ENCODE data around the gene SGPP1. TPM values are rescaled to one million over a fixed set of nuclear protein-coding genes. Genes with fewer than 3 reads are reported as not detected.

Gene SGPP1
- total and polyA plus RNA-seq, 2 of the 8 experiments (the other 6 are each of a cell fraction or from before 2014, with no cell fraction given): 5.7 to 8.1 TPM

- no peak for TF ChIP-seq JUND (IDR thresholded peaks at IDR 0.05; ENCODE audit: low read length)
- no peak for TF ChIP-seq CHD2 (IDR thresholded peaks at IDR 0.05; ENCODE audit: low read length)
- no peak for TF ChIP-seq SAP30 (IDR thresholded peaks at IDR 0.05; ENCODE audit: insufficient read depth, insufficient replicate concordance, low read length)
- no peak for TF ChIP-seq SP4 (IDR thresholded peaks at IDR 0.05; ENCODE audit: low read length)
- no peak for TF ChIP-seq POU5F1 (IDR thresholded peaks at IDR 0.05; ENCODE audit: low read depth, low read length)
- TF ChIP-seq CTCF (IDR thresholded peaks at IDR 0.05; ENCODE audit: control extremely low read depth in 1 of 3, insufficient read depth in 1 of 3, low read depth in 1 of 3, low read length in 3 of 3): peak; percentile 11 to 34 (median 19)
- no peak for TF ChIP-seq YY1 (IDR thresholded peaks at IDR 0.05; ENCODE audit: low read depth, low read length)
- no peak for TF ChIP-seq BCL11A (IDR thresholded peaks at IDR 0.05; ENCODE audit: low read depth in 2 of 2, low read length in 2 of 2)
- TF ChIP-seq NRF1 (IDR thresholded peaks at IDR 0.05; ENCODE audit: low read depth, low read length): no peak
- TF ChIP-seq ASH2L (IDR thresholded peaks at IDR 0.05; ENCODE audit: low read length): peak; percentile 67
- TF ChIP-seq GTF2F1 (IDR thresholded peaks at IDR 0.05; ENCODE audit: borderline replicate concordance, low read depth, low read length): no peak
- 0 out of 2 replicates have a peak, but pooled peaks have one; percentile 28 for TF ChIP-seq E2F6 (IDR thresholded peaks at IDR 0.05)
- TF ChIP-seq HDAC6 (IDR thresholded peaks at IDR 0.05; ENCODE audit: low read depth, low read length): no peak
- no peak for TF ChIP-seq SIX5 (IDR thresholded peaks at IDR 0.05; ENCODE audit: low read depth, low read length)
- no peak for TF ChIP-seq JUN (IDR thresholded peaks at IDR 0.05; ENCODE audit: low read depth, low read length)
- no peak for TF ChIP-seq NANOG (IDR thresholded peaks at IDR 0.05; ENCODE audit: insufficient read depth, low read depth, low read length, poor library complexity, severe bottlenecking)
- TF ChIP-seq KDM1A (IDR thresholded peaks at IDR 0.05; ENCODE audit: borderline replicate concordance, low read length): no peak
- no peak for TF ChIP-seq CREB1 (IDR thresholded peaks at IDR 0.05)
- TF ChIP-seq POLR2AphosphoS5 (IDR thresholded peaks at IDR 0.05; ENCODE audit: low read depth, low read length): no peak
- no peak for TF ChIP-seq USF2 (IDR thresholded peaks at IDR 0.05; ENCODE audit: low read length)
These were observed at the start of gene SGPP1 (continued) for GRCh38 chr14:63727736-63728728.
